GM23338 (cell line): Measurements from ENCODE around the gene TSHZ2.

Source experiments
- EZH2 ChIP-seq: fragments of 200-600 bp; sonication (generic); IDR thresholded peaks from one replicate; pipeline ENCODE4 v1.8.0; 2017; ENCODE audit warnings: antibody characterized with exemption, mild to moderate bottlenecking, low read depth; ENCODE audit not compliant: unreplicated experiment
- EZH2phosphoT487 ChIP-seq: fragments of 200-600 bp; sonication (generic); IDR thresholded peaks from one replicate; pipeline ENCODE4 v1.8.1; 2018; ENCODE audit warnings: antibody characterized with exemption; ENCODE audit not compliant: unreplicated experiment
- POLR2AphosphoS5 ChIP-seq: IDR thresholded peaks from 2 replicates; pipeline ENCODE4 v1.6.1; 2016; ENCODE audit warnings: antibody characterized with exemption, low read depth
- STAT1 ChIP-seq: IDR thresholded peaks from one replicate; pipeline ENCODE4 v1.6.1; 2016; ENCODE audit warnings: antibody characterized with exemption; ENCODE audit not compliant: unreplicated experiment
- ZNF331 ChIP-seq: fragments of 250-450 bp; sonication (Bioruptor Pico); IDR thresholded peaks from 2 replicates; pipeline ENCODE4 v1.5.0; 2020; ENCODE audit warnings: low read depth, mild to moderate bottlenecking, moderate library complexity
- TF ChIP-seq, protein P1 (sequence below), 2 experiments: fragments of 200-600 bp in 1 of 2; sonication (generic) in 1 of 2; conservative IDR thresholded peaks; 2 replicates each; pipeline versions ENCODE4 v1.5.1 to v1.6.1; 2016 to 2017; ENCODE audit warnings: antibody characterized with exemption in 2 of 2, low read depth in 2 of 2, mild to moderate bottlenecking in 2 of 2, moderate library complexity in 1 of 2
- TF ChIP-seq, protein P2 (sequence below): IDR thresholded peaks from 2 replicates; pipeline ENCODE4 v1.6.1; 2016; ENCODE audit warnings: antibody characterized with exemption
- TF ChIP-seq, protein P3 (sequence below): IDR thresholded peaks from one replicate; pipeline ENCODE4 v1.6.1; 2018; ENCODE audit warnings: antibody characterized with exemption; ENCODE audit not compliant: unreplicated experiment

DNA sequence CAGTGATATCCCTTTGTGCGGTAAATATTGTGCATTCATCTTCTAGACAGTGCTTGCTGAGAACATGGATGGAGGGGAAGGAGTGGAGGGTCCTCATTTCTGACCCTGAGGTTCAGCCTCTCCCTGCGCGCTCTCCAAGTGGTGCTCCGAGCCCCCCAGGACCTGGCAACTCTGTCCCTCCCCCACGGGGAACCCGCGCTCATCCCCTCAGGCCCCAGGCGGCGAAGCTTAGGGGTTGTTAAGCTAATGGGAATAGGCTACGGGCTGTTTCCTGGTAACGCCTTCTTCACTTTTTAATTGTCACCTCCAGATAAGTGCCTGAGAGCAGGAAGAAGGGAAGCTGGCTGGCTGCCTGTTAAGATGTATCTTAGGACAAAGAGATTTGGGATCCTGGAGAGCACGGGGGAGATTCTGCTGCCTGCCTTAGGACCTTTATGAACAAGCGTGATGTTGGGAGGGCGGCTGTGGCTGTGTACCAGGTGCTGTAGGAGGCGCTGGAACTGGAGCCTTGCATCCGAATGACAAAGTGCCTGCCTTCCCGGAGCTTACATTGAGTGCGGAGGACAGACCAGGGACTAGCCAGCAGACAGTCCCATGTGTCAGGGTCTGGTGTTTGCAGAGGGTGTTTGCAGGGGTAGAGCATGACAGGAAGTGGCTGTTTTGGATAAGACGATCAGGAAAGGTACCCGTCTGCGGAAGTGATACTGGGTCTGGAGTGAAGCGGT lies 11.7 kb downstream of the TSHZ2 start:
- TF ChIP-seq, protein P1, sequence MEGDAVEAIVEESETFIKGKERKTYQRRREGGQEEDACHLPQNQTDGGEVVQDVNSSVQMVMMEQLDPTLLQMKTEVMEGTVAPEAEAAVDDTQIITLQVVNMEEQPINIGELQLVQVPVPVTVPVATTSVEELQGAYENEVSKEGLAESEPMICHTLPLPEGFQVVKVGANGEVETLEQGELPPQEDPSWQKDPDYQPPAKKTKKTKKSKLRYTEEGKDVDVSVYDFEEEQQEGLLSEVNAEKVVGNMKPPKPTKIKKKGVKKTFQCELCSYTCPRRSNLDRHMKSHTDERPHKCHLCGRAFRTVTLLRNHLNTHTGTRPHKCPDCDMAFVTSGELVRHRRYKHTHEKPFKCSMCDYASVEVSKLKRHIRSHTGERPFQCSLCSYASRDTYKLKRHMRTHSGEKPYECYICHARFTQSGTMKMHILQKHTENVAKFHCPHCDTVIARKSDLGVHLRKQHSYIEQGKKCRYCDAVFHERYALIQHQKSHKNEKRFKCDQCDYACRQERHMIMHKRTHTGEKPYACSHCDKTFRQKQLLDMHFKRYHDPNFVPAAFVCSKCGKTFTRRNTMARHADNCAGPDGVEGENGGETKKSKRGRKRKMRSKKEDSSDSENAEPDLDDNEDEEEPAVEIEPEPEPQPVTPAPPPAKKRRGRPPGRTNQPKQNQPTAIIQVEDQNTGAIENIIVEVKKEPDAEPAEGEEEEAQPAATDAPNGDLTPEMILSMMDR (conservative IDR thresholded peaks at IDR 0.05; ENCODE audit: low read depth in 2 of 2), result 0 out of 4 replicates have a peak, but pooled peaks have one; percentile 12 to 20
- TF ChIP-seq EZH2, result no peak
- no peak for TF ChIP-seq POLR2AphosphoS5
- TF ChIP-seq, protein P2, sequence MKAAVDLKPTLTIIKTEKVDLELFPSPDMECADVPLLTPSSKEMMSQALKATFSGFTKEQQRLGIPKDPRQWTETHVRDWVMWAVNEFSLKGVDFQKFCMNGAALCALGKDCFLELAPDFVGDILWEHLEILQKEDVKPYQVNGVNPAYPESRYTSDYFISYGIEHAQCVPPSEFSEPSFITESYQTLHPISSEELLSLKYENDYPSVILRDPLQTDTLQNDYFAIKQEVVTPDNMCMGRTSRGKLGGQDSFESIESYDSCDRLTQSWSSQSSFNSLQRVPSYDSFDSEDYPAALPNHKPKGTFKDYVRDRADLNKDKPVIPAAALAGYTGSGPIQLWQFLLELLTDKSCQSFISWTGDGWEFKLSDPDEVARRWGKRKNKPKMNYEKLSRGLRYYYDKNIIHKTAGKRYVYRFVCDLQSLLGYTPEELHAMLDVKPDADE, result no peak
- TF ChIP-seq ZNF331 (CRISPR knock-in tag), result no peak
- TF ChIP-seq, protein P3, sequence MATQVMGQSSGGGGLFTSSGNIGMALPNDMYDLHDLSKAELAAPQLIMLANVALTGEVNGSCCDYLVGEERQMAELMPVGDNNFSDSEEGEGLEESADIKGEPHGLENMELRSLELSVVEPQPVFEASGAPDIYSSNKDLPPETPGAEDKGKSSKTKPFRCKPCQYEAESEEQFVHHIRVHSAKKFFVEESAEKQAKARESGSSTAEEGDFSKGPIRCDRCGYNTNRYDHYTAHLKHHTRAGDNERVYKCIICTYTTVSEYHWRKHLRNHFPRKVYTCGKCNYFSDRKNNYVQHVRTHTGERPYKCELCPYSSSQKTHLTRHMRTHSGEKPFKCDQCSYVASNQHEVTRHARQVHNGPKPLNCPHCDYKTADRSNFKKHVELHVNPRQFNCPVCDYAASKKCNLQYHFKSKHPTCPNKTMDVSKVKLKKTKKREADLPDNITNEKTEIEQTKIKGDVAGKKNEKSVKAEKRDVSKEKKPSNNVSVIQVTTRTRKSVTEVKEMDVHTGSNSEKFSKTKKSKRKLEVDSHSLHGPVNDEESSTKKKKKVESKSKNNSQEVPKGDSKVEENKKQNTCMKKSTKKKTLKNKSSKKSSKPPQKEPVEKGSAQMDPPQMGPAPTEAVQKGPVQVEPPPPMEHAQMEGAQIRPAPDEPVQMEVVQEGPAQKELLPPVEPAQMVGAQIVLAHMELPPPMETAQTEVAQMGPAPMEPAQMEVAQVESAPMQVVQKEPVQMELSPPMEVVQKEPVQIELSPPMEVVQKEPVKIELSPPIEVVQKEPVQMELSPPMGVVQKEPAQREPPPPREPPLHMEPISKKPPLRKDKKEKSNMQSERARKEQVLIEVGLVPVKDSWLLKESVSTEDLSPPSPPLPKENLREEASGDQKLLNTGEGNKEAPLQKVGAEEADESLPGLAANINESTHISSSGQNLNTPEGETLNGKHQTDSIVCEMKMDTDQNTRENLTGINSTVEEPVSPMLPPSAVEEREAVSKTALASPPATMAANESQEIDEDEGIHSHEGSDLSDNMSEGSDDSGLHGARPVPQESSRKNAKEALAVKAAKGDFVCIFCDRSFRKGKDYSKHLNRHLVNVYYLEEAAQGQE, result no peak
- TF ChIP-seq EZH2phosphoT487, result no peak
- no peak for TF ChIP-seq STAT1
